RWPE1 (cell line): ENCODE measurements around the gene CLMN.

Experiments
- CTCF ChIA-PET: fragments of 350-600 bp; sonication (Branson Sonifier 250); formaldehyde crosslinking; extraction: SDS; loops from one replicate; lab custom pipeline; 2021; lab: Yijun Ruan, JAX
- POLR2A ChIA-PET: fragments of 400-600 bp; formaldehyde crosslinking; extraction: SDS; loops from one replicate; lab custom pipeline; 2020; ENCODE audit warnings: antibody characterized with exemption; ENCODE audit not compliant: low non-redundant PET; lab: Yijun Ruan, JAX
- DNase-seq: peaks from one replicate; pipeline ENCODE4 v3.0.0; 2012; ENCODE audit warnings: low spot score
- H3K27ac ChIP-seq: fragments of 450-650 bp; 2 replicates; pipeline ENCODE4 v1.5.1; 2017
- CTCF ChIP-seq: fragments of 450-650 bp; conservative IDR thresholded peaks from 2 replicates; pipeline ENCODE4 v1.5.1; 2017; ENCODE audit warnings: low read depth, mild to moderate bottlenecking

Gene CLMN

DNA sequence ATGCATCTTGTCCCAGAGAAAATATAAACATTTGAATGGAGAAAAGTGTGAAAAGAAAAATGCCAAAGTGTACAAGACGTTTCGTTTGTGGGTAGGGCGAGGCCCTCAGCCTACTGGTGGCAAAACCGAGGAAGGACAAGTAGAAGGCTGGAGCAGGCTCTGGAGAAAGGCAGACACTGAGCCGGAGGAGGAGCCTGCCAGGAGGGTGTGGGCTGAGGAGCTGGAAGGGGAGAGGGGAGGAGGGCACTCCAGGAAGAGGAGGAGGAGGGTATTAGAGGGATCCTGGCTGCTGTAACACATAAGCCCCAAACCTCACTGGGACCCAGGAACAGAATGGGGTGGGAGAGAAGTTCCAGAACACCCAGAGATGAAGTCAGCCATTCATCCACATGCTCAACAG is 47.7 kb downstream of the CLMN start:
- CTCF ChIA-PET: no interaction called here
- TF ChIP-seq CTCF: no peak
- POLR2A ChIA-PET: no interaction called here
- no peak for DNase-seq
- no peak overlapping the region for H3K27ac ChIP-seq

GRCh38 chr14:95270203-95270602 is 49.5 kb downstream of the CLMN start:
- POLR2A ChIA-PET: no interaction called here
- CTCF ChIA-PET: no interaction called here
- no peak for DNase-seq
- no peak overlapping the region for H3K27ac ChIP-seq
- TF ChIP-seq CTCF: no peak

DNA sequence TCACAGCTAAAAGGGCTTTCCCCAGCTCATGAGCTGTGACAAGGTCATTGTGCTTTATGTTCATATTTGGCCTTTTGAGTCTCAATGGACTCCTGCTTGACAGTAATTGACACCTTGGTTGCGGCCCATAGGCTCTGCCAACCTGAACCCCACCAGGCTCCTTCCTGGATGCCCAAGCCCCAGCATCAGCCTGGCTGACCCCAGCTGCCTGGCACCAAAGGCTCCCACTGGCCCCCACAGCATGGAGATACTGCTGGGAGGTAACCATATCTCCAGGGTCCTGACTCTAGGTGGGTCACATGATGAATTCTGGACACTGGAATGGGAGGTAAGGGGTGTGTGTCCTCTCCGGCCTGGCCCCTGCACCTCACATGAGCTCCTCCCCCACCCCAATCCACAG is 50.2 kb downstream of the CLMN start:
- TF ChIP-seq CTCF: no peak
- peak overlapping the region; percentile 30; the same call in 1 of the 2 replicates for H3K27ac ChIP-seq
- no peak for DNase-seq
- ChIA-PET CTCF (no interaction called here), POLR2A (no interaction called here)

- TF ChIP-seq CTCF: no peak
- no peak overlapping the region for H3K27ac ChIP-seq
- ChIA-PET CTCF (interaction anchor here (0.6 kb wide), 1 partner anchor 425 kb away, joined by 6 read pairs; no protein-coding TSS in a partner anchor), POLR2A (no interaction called here)
- DNase-seq: no peak
Observed at GRCh38 chr14:95268350-95268749, 51.4 kb downstream of the CLMN start.

DNA sequence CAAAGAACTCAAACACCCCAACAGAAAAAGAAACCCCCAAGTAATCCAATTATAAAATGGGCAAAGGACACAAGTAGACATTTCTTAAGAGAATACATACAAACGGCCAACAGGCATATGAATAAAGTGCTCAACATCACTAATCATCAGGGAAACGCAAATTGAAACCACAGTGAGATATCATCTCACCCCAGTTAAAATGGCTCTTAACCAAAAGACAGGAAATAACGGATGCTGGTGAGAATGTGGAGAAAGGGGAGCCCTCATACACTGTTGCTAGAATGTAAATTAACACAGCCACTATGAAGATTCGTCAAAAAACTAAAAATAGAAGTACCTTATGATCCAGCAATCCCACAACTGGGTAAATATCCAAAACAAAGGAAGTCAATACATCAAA is 52.4 kb downstream of the CLMN start:
- ChIA-PET CTCF (no interaction called here), POLR2A (no interaction called here)
- H3K27ac ChIP-seq: no peak overlapping the region
- no peak for TF ChIP-seq CTCF
- DNase-seq: no peak

DNA sequence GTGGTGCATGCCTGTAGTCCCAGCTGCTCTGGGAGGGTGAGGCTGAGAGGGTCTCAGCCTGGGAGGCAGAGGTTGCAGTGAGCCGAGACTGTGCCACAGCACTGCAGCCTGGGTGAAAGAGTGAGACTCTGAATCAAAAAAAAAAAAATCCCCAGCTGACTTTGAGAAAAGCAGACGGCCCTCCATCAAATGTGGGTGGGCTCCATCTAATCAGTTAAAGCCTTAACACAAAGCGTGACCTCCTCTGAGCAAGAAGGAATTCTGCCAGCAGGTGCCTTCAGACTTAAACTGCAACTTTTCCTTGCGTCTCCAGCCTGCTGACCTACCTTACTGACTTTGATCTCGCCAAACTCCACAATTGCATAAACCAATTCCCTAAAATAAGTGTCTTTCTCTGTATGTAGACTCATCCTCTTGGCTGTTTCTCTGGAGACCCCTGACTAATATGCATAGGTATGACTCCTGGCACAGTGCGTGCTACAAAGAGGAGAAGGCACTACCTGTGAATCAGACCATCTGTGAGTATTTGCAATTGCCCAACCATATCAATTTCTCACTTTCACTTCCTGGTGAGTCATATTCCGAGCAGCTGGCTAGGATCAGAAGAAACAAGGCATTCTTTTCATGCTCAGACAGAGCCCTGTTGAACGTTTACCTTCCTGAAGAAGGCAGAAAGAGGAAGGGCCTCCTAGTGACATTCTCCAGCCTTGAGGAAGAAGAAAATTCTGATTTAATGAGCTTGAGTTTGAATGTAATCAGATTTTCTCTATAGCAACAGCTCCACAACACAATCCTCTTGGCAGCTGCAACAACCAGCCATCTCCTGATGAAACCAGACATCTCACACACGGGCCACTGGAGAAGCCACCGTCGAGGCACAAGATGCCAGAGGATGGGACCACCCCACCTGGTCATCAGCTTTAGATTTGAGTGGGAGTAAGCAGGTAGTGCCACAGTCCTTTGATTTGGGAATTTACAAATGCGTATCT is 54.3 kb downstream of the CLMN start:
- ChIA-PET CTCF (interaction anchor here (0.6 kb wide), 1 partner anchor 939 kb away, joined by 3 read pairs; the partner anchor contains the start of gene BDKRB2), POLR2A (no interaction called here)
- peak; percentile 91 for DNase-seq
- peak overlapping the region; percentile 96 for H3K27ac ChIP-seq
- TF ChIP-seq CTCF: no peak
